Measurements from ENCODE around the gene LSR. TPM values are rescaled to one million over a fixed set of nuclear protein-coding genes. Genes with fewer than 3 reads are reported as not detected.
"Not testable (repeated sequence)": the region's sequence is repeated elsewhere in the genome, so short reads cannot be mapped to it uniquely, and the experiment has no call there.

Gene LSR
- polyA plus RNA-seq, 3 donors = 0.08 to 0.17 TPM; not detected in 1

DNA sequence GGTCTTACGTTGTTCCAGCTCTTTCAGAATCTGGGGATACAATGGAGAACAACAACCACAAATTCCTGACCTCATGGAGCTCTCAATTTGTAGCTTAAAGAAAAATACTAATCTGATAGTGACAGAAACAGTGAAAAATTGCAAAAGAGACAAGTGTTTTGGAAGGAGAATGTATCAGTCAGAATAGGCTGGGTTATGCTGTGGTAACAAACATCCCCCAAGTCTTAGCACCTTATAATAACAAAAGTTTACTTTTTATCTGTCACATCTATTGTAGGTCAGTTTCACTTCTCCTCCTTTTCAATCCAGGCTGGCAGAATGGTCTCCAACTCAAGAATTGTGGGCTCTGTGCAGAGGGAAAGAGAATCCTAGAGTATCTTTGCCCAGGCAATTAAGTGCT lies 29.8 kb upstream of the LSR start:
- no peak overlapping the region for H3K27ac ChIP-seq (ENCODE audit: low read depth in 1 of 2, low read length in 2 of 2)
- Mint-ChIP-seq H3K27me3 (ENCODE audit: low read depth in 3 of 3) (peaks cover 0 to 11% (median 0%) of the 10 kb centered on the region in 3 donors), H3K9me3 (peaks cover 3 to 27% (median 17%) of the 10 kb centered on the region in 7 donors), H3K36me3 (peaks cover 2 to 14% of the 10 kb centered on the region in 2 donors), H3K27ac (no peak overlapping the region), H3K4me1 (peaks cover 46% of the 10 kb centered on the region), H3K4me3 (no peak overlapping the region)
- H3K36me3 ChIP-seq (replicated peaks in 1 of 2; ENCODE audit: control insufficient read depth in 1 of 2, insufficient read depth in 2 of 2, low read length in 2 of 2) = no peaks in the 10 kb centered on the region
- peaks cover 48 to 55% of the 10 kb centered on the region in 2 donors for H3K4me1 ChIP-seq (ENCODE audit: control insufficient read depth in 1 of 2, insufficient read depth in 2 of 2, low read length in 2 of 2)
- no peak overlapping the region for H3K9ac ChIP-seq (ENCODE audit: insufficient read depth, low read length, poor library complexity, severe bottlenecking)
- TF ChIP-seq, protein P1, sequence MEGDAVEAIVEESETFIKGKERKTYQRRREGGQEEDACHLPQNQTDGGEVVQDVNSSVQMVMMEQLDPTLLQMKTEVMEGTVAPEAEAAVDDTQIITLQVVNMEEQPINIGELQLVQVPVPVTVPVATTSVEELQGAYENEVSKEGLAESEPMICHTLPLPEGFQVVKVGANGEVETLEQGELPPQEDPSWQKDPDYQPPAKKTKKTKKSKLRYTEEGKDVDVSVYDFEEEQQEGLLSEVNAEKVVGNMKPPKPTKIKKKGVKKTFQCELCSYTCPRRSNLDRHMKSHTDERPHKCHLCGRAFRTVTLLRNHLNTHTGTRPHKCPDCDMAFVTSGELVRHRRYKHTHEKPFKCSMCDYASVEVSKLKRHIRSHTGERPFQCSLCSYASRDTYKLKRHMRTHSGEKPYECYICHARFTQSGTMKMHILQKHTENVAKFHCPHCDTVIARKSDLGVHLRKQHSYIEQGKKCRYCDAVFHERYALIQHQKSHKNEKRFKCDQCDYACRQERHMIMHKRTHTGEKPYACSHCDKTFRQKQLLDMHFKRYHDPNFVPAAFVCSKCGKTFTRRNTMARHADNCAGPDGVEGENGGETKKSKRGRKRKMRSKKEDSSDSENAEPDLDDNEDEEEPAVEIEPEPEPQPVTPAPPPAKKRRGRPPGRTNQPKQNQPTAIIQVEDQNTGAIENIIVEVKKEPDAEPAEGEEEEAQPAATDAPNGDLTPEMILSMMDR (IDR thresholded peaks at IDR 0.05) = no peak
- WGBS (ENCODE audit: insufficient coverage) = 100% methylated on average over 1 of the region's 1 CpG
- H3K27me3 ChIP-seq (ENCODE audit: control insufficient read depth in 2 of 2, insufficient read depth in 2 of 2, low read length in 2 of 2) = no peaks in the 10 kb centered on the region
- no peak overlapping the region for H3K4me2 ChIP-seq (replicated peaks; ENCODE audit: extremely low read depth, low read length, poor library complexity, severe bottlenecking)
- intact Hi-C loops (cut with micrococcal nuclease) = loop anchor here (10.0 kb wide), 2 partner anchors 226 to 246 kb away; partner anchors contain the start of gene FFAR2 (in 1 of the 2)
- H2AFZ ChIP-seq (ENCODE audit: insufficient read depth, low read depth, low read length, poor library complexity, severe bottlenecking) = no peak overlapping the region
- no peaks in the 10 kb centered on the region for H4K20me1 ChIP-seq (ENCODE audit: insufficient read depth, low read length)
- H3K4me3 ChIP-seq (replicated peaks in 1 of 3; ENCODE audit: low read depth in 2 of 3, low read length in 3 of 3) = no peak overlapping the region
- no peaks in the 10 kb centered on the region for H3K79me2 ChIP-seq (ENCODE audit: insufficient read depth, low read length)
- no peak for DNase-seq
- peaks cover 4 to 5% of the 10 kb centered on the region in 2 donors for H3K9me3 ChIP-seq (replicated peaks in 1 of 2; ENCODE audit: control insufficient read depth in 1 of 2, insufficient read depth in 1 of 2, low read length in 2 of 2)

DNA sequence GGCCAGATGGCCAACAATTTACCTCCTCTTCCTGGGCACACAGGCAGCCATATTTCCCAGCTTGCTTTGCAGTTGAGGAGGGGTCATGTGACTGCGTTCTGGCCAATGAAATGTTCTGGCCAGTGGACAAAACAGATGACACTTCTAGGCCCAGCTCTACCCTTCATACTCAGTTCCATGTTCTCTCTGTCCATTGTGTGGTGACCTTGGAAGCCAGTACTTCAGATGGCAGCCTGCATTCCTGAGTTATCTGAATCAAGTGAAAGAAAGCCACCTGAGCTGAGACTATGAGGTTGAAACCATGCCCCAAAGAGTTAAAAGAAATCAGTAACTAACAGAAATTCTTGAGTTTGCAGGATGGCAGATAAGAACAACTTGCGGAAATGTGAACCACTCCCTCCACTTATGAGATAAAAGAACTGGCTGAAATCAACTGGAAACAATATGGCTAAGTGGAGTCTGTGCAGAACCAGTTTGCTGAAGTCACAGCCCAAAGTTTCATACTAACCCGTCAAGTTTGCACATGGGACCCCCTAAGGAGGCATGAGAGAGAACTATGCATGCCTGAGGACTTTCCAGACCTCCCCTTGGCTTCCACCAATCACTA lies 28.4 kb upstream of the LSR start:
- H3K9ac ChIP-seq (ENCODE audit: insufficient read depth, low read length, poor library complexity, severe bottlenecking) = no peak overlapping the region
- Mint-ChIP-seq H3K9me3 (peaks cover 3 to 27% (median 17%) of the 10 kb centered on the region in 7 donors), H3K4me1 (peaks cover 41% of the 10 kb centered on the region), H3K27me3 (ENCODE audit: low read depth in 3 of 3) (peaks cover 0 to 12% (median 0%) of the 10 kb centered on the region in 3 donors), H3K27ac (no peak overlapping the region), H3K36me3 (peaks cover 2 to 14% of the 10 kb centered on the region in 2 donors), H3K4me3 (no peak overlapping the region)
- peaks cover 40 to 48% of the 10 kb centered on the region in 2 donors for H3K4me1 ChIP-seq (ENCODE audit: control insufficient read depth in 1 of 2, insufficient read depth in 2 of 2, low read length in 2 of 2)
- H3K4me2 ChIP-seq (replicated peaks; ENCODE audit: extremely low read depth, low read length, poor library complexity, severe bottlenecking) = no peak overlapping the region
- WGBS (ENCODE audit: insufficient coverage) = 83% methylated on average over 1 of the region's 3 CpGs
- no peak for DNase-seq
- H3K27ac ChIP-seq (ENCODE audit: low read depth in 1 of 2, low read length in 2 of 2) = no peak overlapping the region
- peaks cover 4 to 5% of the 10 kb centered on the region in 2 donors for H3K9me3 ChIP-seq (replicated peaks in 1 of 2; ENCODE audit: control insufficient read depth in 1 of 2, insufficient read depth in 1 of 2, low read length in 2 of 2)
- TF ChIP-seq, protein P1 (IDR thresholded peaks at IDR 0.05) = no peak
- H4K20me1 ChIP-seq (ENCODE audit: insufficient read depth, low read length) = no peaks in the 10 kb centered on the region
- no peaks in the 10 kb centered on the region for H3K27me3 ChIP-seq (ENCODE audit: control insufficient read depth in 2 of 2, insufficient read depth in 2 of 2, low read length in 2 of 2)
- H3K4me3 ChIP-seq (replicated peaks in 1 of 3; ENCODE audit: low read depth in 2 of 3, low read length in 3 of 3) = no peak overlapping the region
- intact Hi-C loops (cut with micrococcal nuclease) = loop anchor here in 1 of 2 donors (5.0 kb wide), 1 partner anchor 47 kb away; the partner anchor contains the start of gene USF2
- H2AFZ ChIP-seq (ENCODE audit: insufficient read depth, low read depth, low read length, poor library complexity, severe bottlenecking) = no peak overlapping the region
- no peaks in the 10 kb centered on the region for H3K36me3 ChIP-seq (replicated peaks in 1 of 2; ENCODE audit: control insufficient read depth in 1 of 2, insufficient read depth in 2 of 2, low read length in 2 of 2)
- no peaks in the 10 kb centered on the region for H3K79me2 ChIP-seq (ENCODE audit: insufficient read depth, low read length)

DNA sequence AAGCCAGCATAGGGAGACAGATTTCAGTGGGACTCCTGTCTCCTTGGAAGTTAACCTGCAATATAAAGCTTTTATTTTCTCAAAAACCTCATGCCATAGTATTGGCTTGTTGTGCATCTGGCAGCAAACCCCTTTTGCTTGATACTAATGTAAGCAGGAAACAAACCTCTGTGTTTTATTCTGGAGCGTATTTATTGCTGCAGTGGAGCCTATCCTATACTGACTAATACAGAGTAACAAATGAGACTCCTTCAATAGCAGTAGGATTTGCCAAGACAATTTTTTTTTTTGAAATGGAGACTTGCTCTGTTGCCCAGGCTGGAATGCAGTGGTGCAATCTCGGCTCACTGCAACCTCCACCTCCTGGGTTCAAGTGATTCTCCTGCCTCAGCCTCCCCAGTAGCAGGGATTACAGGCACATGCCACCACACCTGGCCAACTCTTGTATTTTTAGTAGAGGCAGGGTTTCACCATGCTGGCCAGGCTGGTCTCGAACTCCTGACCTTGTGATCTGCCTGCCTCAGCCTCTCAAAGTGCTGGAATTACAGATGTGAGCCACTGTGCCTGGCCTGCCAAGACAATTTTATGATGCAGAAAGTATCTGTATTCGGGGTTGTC lies 27.7 kb upstream of the LSR start:
- not testable (repeated sequence) for H3K36me3 ChIP-seq (replicated peaks in 1 of 2; ENCODE audit: control insufficient read depth in 1 of 2, insufficient read depth in 2 of 2, low read length in 2 of 2); H4K20me1 ChIP-seq (ENCODE audit: insufficient read depth, low read length); H3K4me3 ChIP-seq (replicated peaks in 1 of 3; ENCODE audit: low read depth in 2 of 3, low read length in 3 of 3); H3K9ac ChIP-seq (ENCODE audit: insufficient read depth, low read length, poor library complexity, severe bottlenecking); H3K27ac ChIP-seq (ENCODE audit: low read depth in 1 of 2, low read length in 2 of 2); DNase-seq; H3K27me3 ChIP-seq (ENCODE audit: control insufficient read depth in 2 of 2, insufficient read depth in 2 of 2, low read length in 2 of 2); H3K79me2 ChIP-seq (ENCODE audit: insufficient read depth, low read length); H3K9me3 ChIP-seq (replicated peaks in 1 of 2; ENCODE audit: control insufficient read depth in 1 of 2, insufficient read depth in 1 of 2, low read length in 2 of 2); H3K4me3 Mint-ChIP-seq; H3K4me2 ChIP-seq (replicated peaks; ENCODE audit: extremely low read depth, low read length, poor library complexity, severe bottlenecking); H2AFZ ChIP-seq (ENCODE audit: insufficient read depth, low read depth, low read length, poor library complexity, severe bottlenecking); H3K27ac Mint-ChIP-seq
- Mint-ChIP-seq H3K27me3 (ENCODE audit: low read depth in 3 of 3) (peaks cover 0 to 11% (median 2%) of the 10 kb centered on the region in 3 donors), H3K9me3 (peaks cover 3 to 24% (median 13%) of the 10 kb centered on the region in 7 donors), H3K4me1 (peaks cover 39% of the 10 kb centered on the region), H3K36me3 (peaks cover 2 to 12% of the 10 kb centered on the region in 2 donors)
- 100% methylated on average over 1 of the region's 4 CpGs for WGBS (ENCODE audit: insufficient coverage)
- intact Hi-C loops (cut with micrococcal nuclease) = loop anchor here in 1 of 2 donors (5.0 kb wide), 1 partner anchor 46 kb away; the partner anchor contains the start of gene USF2
- H3K4me1 ChIP-seq (ENCODE audit: control insufficient read depth in 1 of 2, insufficient read depth in 2 of 2, low read length in 2 of 2) = peaks cover 35 to 42% of the 10 kb centered on the region in 2 donors

Data from CD14-positive monocyte (primary cell).